ENCODE data around the gene TMEM269.

DNA sequence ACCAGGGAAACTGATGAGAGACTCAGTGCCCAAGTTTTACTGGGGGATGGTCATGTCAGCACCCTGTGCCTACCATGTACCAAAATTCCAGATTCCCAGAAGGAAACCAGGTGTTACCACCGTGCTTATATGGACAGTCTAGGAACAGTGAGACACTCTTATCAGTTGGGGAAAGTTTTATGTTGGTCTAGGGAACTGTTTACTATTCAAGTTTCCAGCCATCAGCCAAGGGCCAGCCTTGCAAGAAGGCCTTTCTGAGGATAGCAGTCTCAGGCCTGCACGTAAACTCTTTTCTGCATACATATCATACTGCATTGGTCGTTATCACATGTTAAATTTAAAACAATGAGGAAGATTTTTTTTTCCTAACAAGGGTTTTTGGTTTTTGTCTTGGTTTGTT is 12.6 kb downstream of the TMEM269 start:
- no peak for TF ChIP-seq GATA3 (IDR thresholded peaks at IDR 0.05; ENCODE audit: low read depth, low read length)
- TF ChIP-seq GATA2 (IDR thresholded peaks at IDR 0.05; ENCODE audit: low read depth, low read length), result no peak

All from SH-SY5Y (cell line).